HepG2 (cell line): ENCODE measurements around the gene GANC. TPM values are rescaled to one million over a fixed set of nuclear protein-coding genes. Genes with fewer than 3 reads are reported as not detected.
A peak's percentile ranks its signal among the peaks of the same experiment; 100 is the strongest.

ENCODE experiments used
- KAT8 ChIP-seq: IDR thresholded peaks from 2 replicates; pipeline ENCODE4 v1.6.1; 2016; ENCODE audit warnings: missing genetic modification reagents, missing compliant biosample characterization
- NBN ChIP-seq: fragments of 450-650 bp; conservative IDR thresholded peaks from 2 replicates; pipeline ENCODE4 v1.6.1; 2017
- NCOA1 ChIP-seq: sonication (generic); formaldehyde crosslinking; IDR thresholded peaks from 2 replicates; pipeline ENCODE4 v1.9.0; 2021; ENCODE audit warnings: missing genetic modification reagents
- SAFB2 ChIP-seq: sonication (generic); formaldehyde crosslinking; IDR thresholded peaks from 2 replicates; pipeline ENCODE4 v1.5.1; 2020; ENCODE audit warnings: missing genetic modification reagents, low read depth, mild to moderate bottlenecking, borderline replicate concordance
- SNAI1 ChIP-seq: sonication (generic); formaldehyde crosslinking; IDR thresholded peaks from 2 replicates; pipeline ENCODE4 v1.5.0; 2020; ENCODE audit warnings: mild to moderate bottlenecking, missing genetic modification reagents, borderline replicate concordance
- U2AF2 ChIP-seq: fragments of 200-400 bp; formaldehyde crosslinking; IDR thresholded peaks from 2 replicates; pipeline ENCODE4 v1.6.1; 2017; ENCODE audit warnings: low read depth, mild to moderate bottlenecking, low read length
- ZKSCAN1 ChIP-seq: fragments of 150-350 bp; IDR thresholded peaks from 2 replicates; pipeline ENCODE4 v1.6.1; 2014; ENCODE audit warnings: low read length
- ZNF350 ChIP-seq: sonication (generic); formaldehyde crosslinking; IDR thresholded peaks from 2 replicates; pipeline ENCODE4 v1.4.0; 2020; ENCODE audit warnings: mild to moderate bottlenecking, low read depth, missing genetic modification reagents, borderline replicate concordance
- ZNF562 ChIP-seq: sonication (generic); formaldehyde crosslinking; IDR thresholded peaks from 2 replicates; pipeline ENCODE4 v1.8.0; 2022; ENCODE audit warnings: missing genetic modification reagents, borderline replicate concordance
- ZNF607 ChIP-seq: sonication (generic); formaldehyde crosslinking; IDR thresholded peaks from 2 replicates; pipeline ENCODE4 v1.5.1; 2020; ENCODE audit warnings: missing genetic modification reagents, mild to moderate bottlenecking, borderline replicate concordance
- ZNF766 ChIP-seq: sonication (generic); formaldehyde crosslinking; IDR thresholded peaks from 2 replicates; pipeline ENCODE4 v1.5.0; 2020; ENCODE audit warnings: missing genetic modification reagents, borderline replicate concordance
- ZNF879 ChIP-seq: sonication (generic); formaldehyde crosslinking; IDR thresholded peaks from 2 replicates; pipeline ENCODE4 v1.8.1; 2023; ENCODE audit warnings: missing genetic modification reagents
- polyA plus RNA-seq, 8 experiments: library from polyadenylated mRNA; depleted of rRNA in 3 of 8; stranded (reverse) in 7 of 8; unstranded in 1 of 8; fragments of >200 nt; fragmentation: Illumina TruSeq in 4 of 8; extraction: Trizol in 4 of 8; gene quantifications; 2 replicates each; pipeline versions ENCODE4 v1.2.1 to v1.2.3, GENCODE V29; 2011 to 2016; ENCODE audit warnings: low read depth in 4 of 8, missing spikeins in 1 of 8, mixed read lengths in 1 of 8; ENCODE audit not compliant: insufficient read depth in 1 of 8
- total RNA-seq, 5 experiments: library from RNA; depleted of rRNA; stranded (reverse); fragments of >200 nt; fragmentation: Illumina TruSeq; extraction: Trizol; gene quantifications; 2 replicates each; pipeline ENCODE4 v1.2.3, GENCODE V29; 2016; ENCODE audit warnings: low read depth in 1 of 5
- TF ChIP-seq, protein P1 (sequence below): sonication (generic); formaldehyde crosslinking; IDR thresholded peaks from 2 replicates; pipeline ENCODE4 v1.5.1; 2020; ENCODE audit warnings: missing genetic modification reagents, mild to moderate bottlenecking, borderline replicate concordance
- TF ChIP-seq, protein P2 (sequence below), 2 experiments: sonication (generic) in 1 of 2; formaldehyde crosslinking in 1 of 2; IDR thresholded peaks; 2 replicates each; pipeline versions ENCODE4 v1.6.1 to v1.9.0; 2014 to 2022; ENCODE audit warnings: antibody characterized with exemption in 1 of 2, borderline replicate concordance in 1 of 2, inconsistent platforms in 1 of 2, low read depth in 1 of 2, missing genetic modification reagents in 1 of 2
- TF ChIP-seq, protein P3 (sequence below): sonication (generic); formaldehyde crosslinking; IDR thresholded peaks from 2 replicates; pipeline ENCODE4 v1.5.1; 2020; ENCODE audit warnings: mild to moderate bottlenecking, missing genetic modification reagents
- TF ChIP-seq, protein P4 (sequence below): sonication (generic); formaldehyde crosslinking; IDR thresholded peaks from 2 replicates; pipeline ENCODE4 v1.5.1; 2020; ENCODE audit warnings: missing genetic modification reagents, mild to moderate bottlenecking, borderline replicate concordance

GANC gene
- total and polyA plus RNA-seq, 2 of the 13 experiments (the other 11 are each of a cell fraction or from before 2014, with no cell fraction given): 17.0 to 21.0 TPM

DNA sequence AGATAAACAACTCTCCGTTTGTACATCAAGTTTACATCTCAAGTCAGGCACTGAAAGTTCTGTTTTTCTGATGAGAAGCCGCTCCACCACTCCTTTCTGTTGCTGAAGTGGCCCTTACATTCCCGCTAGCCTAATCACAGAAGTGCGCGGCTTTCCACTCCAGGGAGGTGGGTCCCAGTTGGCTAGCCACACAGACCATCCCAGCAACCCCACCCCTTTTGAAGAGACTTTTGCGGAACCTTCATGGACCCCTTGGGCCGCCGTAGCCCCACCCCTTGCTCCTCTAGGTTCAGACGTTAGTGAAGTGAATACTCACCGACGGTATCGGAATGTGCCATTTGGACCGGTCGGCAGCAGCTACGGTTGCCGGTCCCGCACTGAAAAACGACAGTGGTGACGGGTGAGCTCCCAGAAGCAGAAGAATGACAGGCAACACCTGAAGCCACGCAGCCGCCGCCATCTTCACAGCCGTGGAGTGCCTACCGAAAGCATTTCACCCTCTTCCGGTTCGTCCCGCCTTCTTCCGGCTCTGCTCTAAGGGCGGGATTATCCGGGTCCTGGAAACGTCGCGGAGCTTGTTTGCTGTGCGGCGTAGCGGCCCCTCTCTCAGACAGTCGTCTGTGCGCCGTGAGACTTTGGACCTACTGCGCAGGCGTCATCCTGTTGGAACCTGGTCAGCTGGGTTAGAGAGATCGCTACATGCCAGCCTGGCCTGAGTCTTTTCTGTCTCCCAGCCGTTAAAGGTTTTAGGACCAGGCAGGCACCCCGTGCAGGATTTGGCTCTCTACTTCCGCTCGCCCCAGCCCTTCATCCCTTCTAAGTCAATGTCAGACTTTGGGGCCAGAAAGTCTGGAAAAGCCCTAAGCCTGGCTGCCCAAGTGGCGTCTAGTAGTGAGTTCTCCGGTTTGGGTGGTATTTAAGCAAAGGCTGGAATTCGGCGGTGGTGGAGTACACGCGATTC, at the start of gene GANC, which contains the start of gene TMEM87A (continued):
- no peak; the same call in 1 of the 2 replicates for TF ChIP-seq ZNF607 (CRISPR knock-in tag)
- TF ChIP-seq, protein P1, sequence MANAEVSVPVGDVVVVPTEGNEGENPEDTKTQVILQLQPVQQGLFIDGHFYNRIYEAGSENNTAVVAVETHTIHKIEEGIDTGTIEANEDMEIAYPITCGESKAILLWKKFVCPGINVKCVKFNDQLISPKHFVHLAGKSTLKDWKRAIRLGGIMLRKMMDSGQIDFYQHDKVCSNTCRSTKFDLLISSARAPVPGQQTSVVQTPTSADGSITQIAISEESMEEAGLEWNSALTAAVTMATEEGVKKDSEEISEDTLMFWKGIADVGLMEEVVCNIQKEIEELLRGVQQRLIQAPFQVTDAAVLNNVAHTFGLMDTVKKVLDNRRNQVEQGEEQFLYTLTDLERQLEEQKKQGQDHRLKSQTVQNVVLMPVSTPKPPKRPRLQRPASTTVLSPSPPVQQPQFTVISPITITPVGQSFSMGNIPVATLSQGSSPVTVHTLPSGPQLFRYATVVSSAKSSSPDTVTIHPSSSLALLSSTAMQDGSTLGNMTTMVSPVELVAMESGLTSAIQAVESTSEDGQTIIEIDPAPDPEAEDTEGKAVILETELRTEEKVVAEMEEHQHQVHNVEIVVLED (CRISPR knock-in tag): peak; percentile 90
- no peak for TF ChIP-seq NBN
- TF ChIP-seq, protein P2, sequence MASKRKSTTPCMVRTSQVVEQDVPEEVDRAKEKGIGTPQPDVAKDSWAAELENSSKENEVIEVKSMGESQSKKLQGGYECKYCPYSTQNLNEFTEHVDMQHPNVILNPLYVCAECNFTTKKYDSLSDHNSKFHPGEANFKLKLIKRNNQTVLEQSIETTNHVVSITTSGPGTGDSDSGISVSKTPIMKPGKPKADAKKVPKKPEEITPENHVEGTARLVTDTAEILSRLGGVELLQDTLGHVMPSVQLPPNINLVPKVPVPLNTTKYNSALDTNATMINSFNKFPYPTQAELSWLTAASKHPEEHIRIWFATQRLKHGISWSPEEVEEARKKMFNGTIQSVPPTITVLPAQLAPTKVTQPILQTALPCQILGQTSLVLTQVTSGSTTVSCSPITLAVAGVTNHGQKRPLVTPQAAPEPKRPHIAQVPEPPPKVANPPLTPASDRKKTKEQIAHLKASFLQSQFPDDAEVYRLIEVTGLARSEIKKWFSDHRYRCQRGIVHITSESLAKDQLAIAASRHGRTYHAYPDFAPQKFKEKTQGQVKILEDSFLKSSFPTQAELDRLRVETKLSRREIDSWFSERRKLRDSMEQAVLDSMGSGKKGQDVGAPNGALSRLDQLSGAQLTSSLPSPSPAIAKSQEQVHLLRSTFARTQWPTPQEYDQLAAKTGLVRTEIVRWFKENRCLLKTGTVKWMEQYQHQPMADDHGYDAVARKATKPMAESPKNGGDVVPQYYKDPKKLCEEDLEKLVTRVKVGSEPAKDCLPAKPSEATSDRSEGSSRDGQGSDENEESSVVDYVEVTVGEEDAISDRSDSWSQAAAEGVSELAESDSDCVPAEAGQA (IDR thresholded peaks at IDR 0.05; ENCODE audit: low read depth): peak; percentile 83
- TF ChIP-seq, protein P2 (CRISPR knock-in tag; IDR thresholded peaks at IDR 0.05; ENCODE audit: borderline replicate concordance): no peak
- TF ChIP-seq SAFB2 (CRISPR knock-in tag): no peak
- no peak for TF ChIP-seq NCOA1 (CRISPR knock-in tag)
- TF ChIP-seq ZNF766 (CRISPR knock-in tag): peak; percentile 82; the same call in 1 of the 2 replicates
- TF ChIP-seq U2AF2: no peak
- no peak for TF ChIP-seq ZNF562 (CRISPR knock-in tag)
- no peak for TF ChIP-seq ZKSCAN1
- no peak for TF ChIP-seq SNAI1 (CRISPR knock-in tag)
- TF ChIP-seq ZNF879 (CRISPR knock-in tag): no peak
- TF ChIP-seq, protein P3, sequence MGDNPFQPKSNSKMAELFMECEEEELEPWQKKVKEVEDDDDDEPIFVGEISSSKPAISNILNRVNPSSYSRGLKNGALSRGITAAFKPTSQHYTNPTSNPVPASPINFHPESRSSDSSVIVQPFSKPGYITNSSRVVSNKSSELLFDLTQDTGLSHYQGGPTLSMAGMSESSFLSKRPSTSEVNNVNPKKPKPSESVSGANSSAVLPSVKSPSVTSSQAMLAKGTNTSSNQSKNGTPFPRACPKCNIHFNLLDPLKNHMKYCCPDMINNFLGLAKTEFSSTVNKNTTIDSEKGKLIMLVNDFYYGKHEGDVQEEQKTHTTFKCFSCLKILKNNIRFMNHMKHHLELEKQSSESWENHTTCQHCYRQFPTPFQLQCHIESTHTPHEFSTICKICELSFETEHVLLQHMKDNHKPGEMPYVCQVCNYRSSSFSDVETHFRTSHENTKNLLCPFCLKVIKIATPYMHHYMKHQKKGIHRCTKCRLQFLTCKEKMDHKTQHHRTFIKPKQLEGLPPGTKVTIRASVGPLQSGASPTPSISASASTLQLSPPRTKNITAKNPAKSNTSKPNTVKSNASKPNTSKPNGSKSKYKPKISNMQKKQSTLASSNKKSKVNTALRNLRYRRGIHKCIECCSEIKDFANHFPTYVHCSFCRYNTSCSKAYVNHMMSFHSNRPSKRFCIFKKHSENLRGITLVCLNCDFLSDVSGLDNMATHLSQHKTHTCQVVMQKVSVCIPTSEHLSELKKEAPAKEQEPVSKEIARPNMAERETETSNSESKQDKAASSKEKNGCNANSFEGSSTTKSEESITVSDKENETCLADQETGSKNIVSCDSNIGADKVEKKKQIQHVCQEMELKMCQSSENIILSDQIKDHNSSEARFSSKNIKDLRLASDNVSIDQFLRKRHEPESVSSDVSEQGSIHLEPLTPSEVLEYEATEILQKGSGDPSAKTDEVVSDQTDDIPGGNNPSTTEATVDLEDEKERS (CRISPR knock-in tag): no peak
- TF ChIP-seq, protein P4, sequence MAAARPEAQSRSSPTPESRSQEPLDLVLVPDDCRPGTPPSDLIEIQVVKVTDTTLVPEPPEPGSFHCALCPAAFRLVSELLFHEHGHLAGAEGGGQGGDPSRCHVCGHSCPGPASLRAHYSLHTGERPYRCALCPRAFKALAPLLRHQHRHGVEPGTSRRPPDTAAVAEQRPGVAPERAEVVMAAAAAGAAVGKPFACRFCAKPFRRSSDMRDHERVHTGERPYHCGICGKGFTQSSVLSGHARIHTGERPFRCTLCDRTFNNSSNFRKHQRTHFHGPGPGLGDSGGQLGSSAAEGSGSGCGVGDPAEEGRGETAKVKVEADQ (CRISPR knock-in tag): no peak
- TF ChIP-seq KAT8: peak; percentile 96
- TF ChIP-seq ZNF350 (CRISPR knock-in tag): peak; percentile 79
